Mesendoderm (in vitro differentiated cells): ENCODE measurements around the gene MCM3AP. TPM values are rescaled to one million over a fixed set of nuclear protein-coding genes. Genes with fewer than 3 reads are reported as not detected.

Experiments used
- DNase-seq: peaks from one replicate; pipeline ENCODE4 v3.0.0; 2013
- H2AK5ac ChIP-seq: 2 replicates; pipeline ENCODE4 v1.6.1; 2013; ENCODE audit warnings: low read length, inconsistent platforms
- H2BK120ac ChIP-seq: 2 replicates; pipeline ENCODE4 v1.6.1; 2013; ENCODE audit warnings: low read depth, mild to moderate bottlenecking, low read length, moderate library complexity, mixed read lengths
- H2BK15ac ChIP-seq: replicated peaks from 2 replicates; pipeline ENCODE4 v1.6.1; 2013; ENCODE audit warnings: low read depth, mild to moderate bottlenecking, moderate library complexity
- H2BK5ac ChIP-seq: 2 replicates; pipeline ENCODE4 v1.6.1; 2013; ENCODE audit warnings: low read length, inconsistent platforms
- H3K18ac ChIP-seq: 2 replicates; pipeline ENCODE4 v1.6.1; 2013; ENCODE audit warnings: mild to moderate bottlenecking, low read length, mixed read lengths
- H3K23ac ChIP-seq: one replicate; pipeline ENCODE4 v1.6.1; 2013; ENCODE audit warnings: low read length
- H3K27ac ChIP-seq: 2 replicates; pipeline ENCODE4 v1.5.1; 2013; ENCODE audit warnings: low read depth, mild to moderate bottlenecking, inconsistent platforms, low read length, moderate library complexity
- H3K27me3 ChIP-seq: 2 replicates; pipeline ENCODE4 v1.6.1; 2013; ENCODE audit warnings: low read length, control low read depth, mild to moderate bottlenecking, inconsistent platforms; ENCODE audit not compliant: insufficient read depth, poor library complexity
- H3K36me3 ChIP-seq: 2 replicates; pipeline ENCODE4 v1.6.1; 2013; ENCODE audit warnings: low read length, inconsistent platforms; ENCODE audit not compliant: control insufficient read depth, insufficient read depth
- H3K4ac ChIP-seq: one replicate; pipeline ENCODE4 v1.6.1; 2013; ENCODE audit warnings: low read depth, mild to moderate bottlenecking, low read length, moderate library complexity
- H3K4me1 ChIP-seq: 2 replicates; pipeline ENCODE4 v1.6.1; 2013; ENCODE audit warnings: low read depth, low read length, inconsistent platforms; ENCODE audit not compliant: control insufficient read depth
- H3K4me2 ChIP-seq: 2 replicates; pipeline ENCODE4 v1.6.1; 2013; ENCODE audit warnings: low read length
- H3K4me3 ChIP-seq: 2 replicates; pipeline ENCODE4 v1.5.1; 2013; ENCODE audit warnings: mild to moderate bottlenecking, low read length
- H3K56ac ChIP-seq: one replicate; pipeline ENCODE4 v1.6.1; 2013; ENCODE audit warnings: low read length
- H3K79me1 ChIP-seq: 2 replicates; pipeline ENCODE4 v1.6.1; 2013; ENCODE audit warnings: low read length, inconsistent platforms
- H3K79me2 ChIP-seq: 2 replicates; pipeline ENCODE4 v1.6.1; 2013; ENCODE audit warnings: mild to moderate bottlenecking, low read length; ENCODE audit not compliant: control insufficient read depth, insufficient read depth
- H3K9ac ChIP-seq: 2 replicates; pipeline ENCODE4 v1.6.1; 2013; ENCODE audit warnings: low read length, inconsistent platforms
- H4K5ac ChIP-seq: one replicate; pipeline ENCODE4 v1.6.1; 2013; ENCODE audit warnings: low read length
- H4K8ac ChIP-seq: one replicate; pipeline ENCODE4 v1.6.1; 2013; ENCODE audit warnings: low read depth, mild to moderate bottlenecking, control low read depth, low read length, moderate library complexity
- WGBS: extraction: QIAGEN DNeasy Blood & Tissue Kit; methylation state at CpG from one replicate; pipeline ENCODE4 v1.1.7; 2013; ENCODE audit warnings: low lambda C conversion rate, missing lambda C conversion rate; ENCODE audit not compliant: insufficient coverage; ENCODE audit errors: extremely low coverage; 5-methylcytosine and 5-hydroxymethylcytosine counted together
- polyA plus RNA-seq, 2 experiments: library from polyadenylated mRNA; stranded (reverse); fragments of 200-250 nt; gene quantifications; one replicate each; pipeline ENCODE4 v1.2.3, GENCODE V29; 2013

The MCM3AP gene
- polyA plus RNA-seq (2013, experiment 1 of 2) = 47.2 TPM
- 48.1 TPM for polyA plus RNA-seq (2013, experiment 2 of 2)

GRCh38 chr21:46285206-46285661 is at the start of gene MCM3AP:
Gene MCM3AP, minus strand, starts transcription at chr21:46285611. Its CDS starts 325 bp downstream, at chr21:46285286.
- Histone ChIP-seq H3K4ac (no peak within 1 kb of the TSS), H3K23ac (peak within 1 kb of the TSS; percentile 89), H4K8ac (peak within 1 kb of the TSS; percentile 42), H2BK5ac (peak within 1 kb of the TSS; percentile 70), H2BK15ac (no peak within 1 kb of the TSS), H3K18ac (peak within 1 kb of the TSS; percentile 91), H2BK120ac (no peak within 1 kb of the TSS), H2AK5ac (no peak within 1 kb of the TSS), H3K4me3 (peak within 1 kb of the TSS; percentile 85), H3K27ac (peak within 1 kb of the TSS; percentile 96), H3K9ac (peak within 1 kb of the TSS; percentile 96), H3K27me3 (no peaks in the 10 kb centered on the region), H3K79me2 (peaks cover 42% of the 10 kb centered on the region), H3K36me3 (peaks cover 2% of the 10 kb centered on the region), H3K56ac (peak within 1 kb of the TSS; percentile 98), H3K4me1 (peaks cover 6% of the 10 kb centered on the region), H3K79me1 (peaks cover 8% of the 10 kb centered on the region), H4K5ac (no peak within 1 kb of the TSS), H3K4me2 (peak within 1 kb of the TSS; percentile 70)
- DNase-seq = no peak
- no CpG with 5 or more reads among the region's 6 CpGs for WGBS

- no peak overlapping the region for H2BK5ac ChIP-seq
- H3K23ac ChIP-seq = no peak overlapping the region
- no peak overlapping the region for H3K9ac ChIP-seq
- no CpG with 5 or more reads among the region's 12 CpGs for WGBS
- peaks cover 7% of the 10 kb centered on the region for H3K79me2 ChIP-seq
- no peak overlapping the region for H3K18ac ChIP-seq
- no peak overlapping the region for H3K4ac ChIP-seq
- DNase-seq = no peak
- H3K36me3 ChIP-seq = peaks cover 8% of the 10 kb centered on the region
- no peak overlapping the region for H3K27ac ChIP-seq
- no peaks in the 10 kb centered on the region for H3K27me3 ChIP-seq
- H3K4me3 ChIP-seq = no peak overlapping the region
- H3K4me1 ChIP-seq = no peaks in the 10 kb centered on the region
- no peak overlapping the region for H4K5ac ChIP-seq
- H2BK15ac ChIP-seq = no peak overlapping the region
- no peak overlapping the region for H4K8ac ChIP-seq
- H3K4me2 ChIP-seq = no peak overlapping the region
- H2BK120ac ChIP-seq = no peak overlapping the region
- H2AK5ac ChIP-seq = no peak overlapping the region
- peaks cover 14% of the 10 kb centered on the region for H3K79me1 ChIP-seq
- no peak overlapping the region for H3K56ac ChIP-seq
Observed at GRCh38 chr21:46334351-46335140, 49.1 kb upstream of the MCM3AP start.

GRCh38 chr21:46329796-46330195 is 44.4 kb upstream of the MCM3AP start:
- Histone ChIP-seq H3K23ac (no peak overlapping the region), H3K79me2 (peaks cover 32% of the 10 kb centered on the region), H3K79me1 (peaks cover 14% of the 10 kb centered on the region), H3K56ac (no peak overlapping the region), H3K4ac (no peak overlapping the region), H3K4me2 (no peak overlapping the region), H2BK5ac (no peak overlapping the region), H3K4me1 (no peaks in the 10 kb centered on the region), H3K4me3 (no peak overlapping the region), H2AK5ac (no peak overlapping the region), H2BK15ac (no peak overlapping the region), H3K27me3 (no peaks in the 10 kb centered on the region), H4K8ac (no peak overlapping the region), H3K27ac (no peak overlapping the region), H3K9ac (no peak overlapping the region), H2BK120ac (no peak overlapping the region), H3K18ac (no peak overlapping the region), H4K5ac (no peak overlapping the region), H3K36me3 (peaks cover 2% of the 10 kb centered on the region)
- WGBS = no CpG with 5 or more reads among the region's 2 CpGs
- DNase-seq = no peak

- Histone ChIP-seq H3K79me2 (peaks cover 38% of the 10 kb centered on the region), H3K23ac (no peak overlapping the region), H3K9ac (no peak overlapping the region), H2BK120ac (no peak overlapping the region), H3K56ac (no peak overlapping the region), H3K18ac (no peak overlapping the region), H2BK5ac (no peak overlapping the region), H2BK15ac (no peak overlapping the region), H3K27me3 (no peaks in the 10 kb centered on the region), H3K4me1 (no peaks in the 10 kb centered on the region), H3K79me1 (peaks cover 13% of the 10 kb centered on the region), H4K5ac (no peak overlapping the region), H2AK5ac (no peak overlapping the region), H3K27ac (no peak overlapping the region), H3K36me3 (no peaks in the 10 kb centered on the region), H4K8ac (no peak overlapping the region), H3K4ac (no peak overlapping the region), H3K4me3 (no peak overlapping the region), H3K4me2 (no peak overlapping the region)
- WGBS = no CpG with 5 or more reads among the region's 5 CpGs
- no peak for DNase-seq
Observed at GRCh38 chr21:46328151-46328550, 42.7 kb upstream of the MCM3AP start.

- no peak overlapping the region for H4K5ac ChIP-seq
- H3K23ac ChIP-seq = no peak overlapping the region
- H3K36me3 ChIP-seq = no peaks in the 10 kb centered on the region
- H3K27me3 ChIP-seq = no peaks in the 10 kb centered on the region
- H2BK5ac ChIP-seq = no peak overlapping the region
- no peak overlapping the region for H2BK120ac ChIP-seq
- no peak overlapping the region for H3K4me2 ChIP-seq
- no peak overlapping the region for H3K18ac ChIP-seq
- H3K4me3 ChIP-seq = no peak overlapping the region
- H2AK5ac ChIP-seq = no peak overlapping the region
- H3K27ac ChIP-seq = no peak overlapping the region
- DNase-seq = no peak
- H2BK15ac ChIP-seq = no peak overlapping the region
- H3K4me1 ChIP-seq = no peaks in the 10 kb centered on the region
- H3K79me2 ChIP-seq = peaks cover 43% of the 10 kb centered on the region
- peaks cover 13% of the 10 kb centered on the region for H3K79me1 ChIP-seq
- no peak overlapping the region for H3K9ac ChIP-seq
- H3K56ac ChIP-seq = no peak overlapping the region
- H3K4ac ChIP-seq = no peak overlapping the region
- no peak overlapping the region for H4K8ac ChIP-seq
- no CpG with 5 or more reads among the region's 4 CpGs for WGBS
Observed at GRCh38 chr21:46327711-46328110, 42.3 kb upstream of the MCM3AP start.
